ENCODE data around the gene LRRC8C. TPM values are rescaled to one million over a fixed set of nuclear protein-coding genes. Genes with fewer than 3 reads are reported as not detected.

LRRC8C gene
- total and polyA plus RNA-seq, 2 experiments from 2014 or later: 0.89 to 3.9 TPM

DNA sequence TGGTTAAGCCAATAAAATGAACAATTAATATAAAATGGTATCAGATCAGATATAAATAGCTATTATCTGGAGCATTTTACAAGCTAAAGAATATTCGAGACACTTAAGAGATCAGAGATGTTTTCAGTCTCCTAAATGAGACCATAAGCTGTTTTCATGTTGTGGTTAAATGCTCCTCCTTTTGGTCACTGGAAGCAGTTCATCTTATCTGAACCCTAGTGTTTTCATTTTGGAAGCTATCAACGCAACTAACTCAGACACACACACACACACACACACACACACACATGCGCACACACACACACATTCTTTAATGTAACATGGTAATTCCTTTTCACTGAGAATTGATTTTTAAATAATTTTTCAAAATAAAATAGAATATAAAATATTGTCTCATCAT lies 10.0 kb upstream of the LRRC8C start:
- ATAC-seq: no peak
- H3F3A ChIP-seq (replicated peaks; ENCODE audit: low read depth): no peaks in the 10 kb centered on the region
- H3K9me2 ChIP-seq (ENCODE audit: insufficient read depth): no peaks in the 10 kb centered on the region

DNA sequence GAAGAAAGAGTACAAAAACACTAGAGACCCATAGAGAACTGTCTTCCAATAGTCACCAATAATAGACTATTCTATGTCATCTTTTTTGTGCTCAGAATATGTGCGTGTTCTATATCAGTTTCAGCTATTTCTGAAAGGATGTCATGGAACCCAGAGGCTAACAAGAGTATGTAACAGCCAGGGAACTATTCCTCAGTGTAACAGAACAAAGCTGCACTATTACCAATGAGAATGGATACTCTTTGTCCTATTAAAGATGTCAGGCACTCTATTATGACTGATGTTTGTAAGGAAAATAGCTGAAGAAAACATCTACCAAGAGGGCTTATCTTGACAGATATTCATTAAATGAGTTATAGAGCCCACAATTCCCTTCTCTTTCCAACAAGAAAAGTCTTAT lies 8.6 kb upstream of the LRRC8C start:
- H3K4me1 Mint-ChIP-seq: no peaks in the 10 kb centered on the region
- H4K20me1 ChIP-seq (replicated peaks; ENCODE audit: insufficient read depth): no peaks in the 10 kb centered on the region; the same call in 1 of the 2 replicates
- H3K79me2 ChIP-seq (replicated peaks; ENCODE audit: insufficient read depth): no peaks in the 10 kb centered on the region
- no peak overlapping the region for H3K27ac ChIP-seq (ENCODE audit: low read depth)
- H3K36me3 Mint-ChIP-seq (ENCODE audit: low read depth): no peaks in the 10 kb centered on the region
- no peaks in the 10 kb centered on the region for H3K4me1 ChIP-seq (ENCODE audit: insufficient read depth)
- H3K4me3 Mint-ChIP-seq: no peak overlapping the region
- no peaks in the 10 kb centered on the region for H3K27me3 ChIP-seq (ENCODE audit: insufficient read depth)
- no peaks in the 10 kb centered on the region for H3K9me3 Mint-ChIP-seq
- ATAC-seq (no peak), DNase-seq (ENCODE audit: low spot score) (no peak)
- H3K36me3 ChIP-seq (ENCODE audit: insufficient read depth): no peaks in the 10 kb centered on the region
- no peaks in the 10 kb centered on the region for H3K9me2 ChIP-seq (ENCODE audit: insufficient read depth)
- no peak overlapping the region for H3K4me2 ChIP-seq
- H3F3A ChIP-seq (replicated peaks; ENCODE audit: low read depth): no peaks in the 10 kb centered on the region
- no peak overlapping the region for H3K4me3 ChIP-seq
- H2AFZ ChIP-seq: no peak overlapping the region
- no peaks in the 10 kb centered on the region for H3K27me3 Mint-ChIP-seq (ENCODE audit: insufficient read depth, low read depth, poor library complexity)
- H3K27ac Mint-ChIP-seq: no peak overlapping the region
- TF ChIP-seq, protein P1, sequence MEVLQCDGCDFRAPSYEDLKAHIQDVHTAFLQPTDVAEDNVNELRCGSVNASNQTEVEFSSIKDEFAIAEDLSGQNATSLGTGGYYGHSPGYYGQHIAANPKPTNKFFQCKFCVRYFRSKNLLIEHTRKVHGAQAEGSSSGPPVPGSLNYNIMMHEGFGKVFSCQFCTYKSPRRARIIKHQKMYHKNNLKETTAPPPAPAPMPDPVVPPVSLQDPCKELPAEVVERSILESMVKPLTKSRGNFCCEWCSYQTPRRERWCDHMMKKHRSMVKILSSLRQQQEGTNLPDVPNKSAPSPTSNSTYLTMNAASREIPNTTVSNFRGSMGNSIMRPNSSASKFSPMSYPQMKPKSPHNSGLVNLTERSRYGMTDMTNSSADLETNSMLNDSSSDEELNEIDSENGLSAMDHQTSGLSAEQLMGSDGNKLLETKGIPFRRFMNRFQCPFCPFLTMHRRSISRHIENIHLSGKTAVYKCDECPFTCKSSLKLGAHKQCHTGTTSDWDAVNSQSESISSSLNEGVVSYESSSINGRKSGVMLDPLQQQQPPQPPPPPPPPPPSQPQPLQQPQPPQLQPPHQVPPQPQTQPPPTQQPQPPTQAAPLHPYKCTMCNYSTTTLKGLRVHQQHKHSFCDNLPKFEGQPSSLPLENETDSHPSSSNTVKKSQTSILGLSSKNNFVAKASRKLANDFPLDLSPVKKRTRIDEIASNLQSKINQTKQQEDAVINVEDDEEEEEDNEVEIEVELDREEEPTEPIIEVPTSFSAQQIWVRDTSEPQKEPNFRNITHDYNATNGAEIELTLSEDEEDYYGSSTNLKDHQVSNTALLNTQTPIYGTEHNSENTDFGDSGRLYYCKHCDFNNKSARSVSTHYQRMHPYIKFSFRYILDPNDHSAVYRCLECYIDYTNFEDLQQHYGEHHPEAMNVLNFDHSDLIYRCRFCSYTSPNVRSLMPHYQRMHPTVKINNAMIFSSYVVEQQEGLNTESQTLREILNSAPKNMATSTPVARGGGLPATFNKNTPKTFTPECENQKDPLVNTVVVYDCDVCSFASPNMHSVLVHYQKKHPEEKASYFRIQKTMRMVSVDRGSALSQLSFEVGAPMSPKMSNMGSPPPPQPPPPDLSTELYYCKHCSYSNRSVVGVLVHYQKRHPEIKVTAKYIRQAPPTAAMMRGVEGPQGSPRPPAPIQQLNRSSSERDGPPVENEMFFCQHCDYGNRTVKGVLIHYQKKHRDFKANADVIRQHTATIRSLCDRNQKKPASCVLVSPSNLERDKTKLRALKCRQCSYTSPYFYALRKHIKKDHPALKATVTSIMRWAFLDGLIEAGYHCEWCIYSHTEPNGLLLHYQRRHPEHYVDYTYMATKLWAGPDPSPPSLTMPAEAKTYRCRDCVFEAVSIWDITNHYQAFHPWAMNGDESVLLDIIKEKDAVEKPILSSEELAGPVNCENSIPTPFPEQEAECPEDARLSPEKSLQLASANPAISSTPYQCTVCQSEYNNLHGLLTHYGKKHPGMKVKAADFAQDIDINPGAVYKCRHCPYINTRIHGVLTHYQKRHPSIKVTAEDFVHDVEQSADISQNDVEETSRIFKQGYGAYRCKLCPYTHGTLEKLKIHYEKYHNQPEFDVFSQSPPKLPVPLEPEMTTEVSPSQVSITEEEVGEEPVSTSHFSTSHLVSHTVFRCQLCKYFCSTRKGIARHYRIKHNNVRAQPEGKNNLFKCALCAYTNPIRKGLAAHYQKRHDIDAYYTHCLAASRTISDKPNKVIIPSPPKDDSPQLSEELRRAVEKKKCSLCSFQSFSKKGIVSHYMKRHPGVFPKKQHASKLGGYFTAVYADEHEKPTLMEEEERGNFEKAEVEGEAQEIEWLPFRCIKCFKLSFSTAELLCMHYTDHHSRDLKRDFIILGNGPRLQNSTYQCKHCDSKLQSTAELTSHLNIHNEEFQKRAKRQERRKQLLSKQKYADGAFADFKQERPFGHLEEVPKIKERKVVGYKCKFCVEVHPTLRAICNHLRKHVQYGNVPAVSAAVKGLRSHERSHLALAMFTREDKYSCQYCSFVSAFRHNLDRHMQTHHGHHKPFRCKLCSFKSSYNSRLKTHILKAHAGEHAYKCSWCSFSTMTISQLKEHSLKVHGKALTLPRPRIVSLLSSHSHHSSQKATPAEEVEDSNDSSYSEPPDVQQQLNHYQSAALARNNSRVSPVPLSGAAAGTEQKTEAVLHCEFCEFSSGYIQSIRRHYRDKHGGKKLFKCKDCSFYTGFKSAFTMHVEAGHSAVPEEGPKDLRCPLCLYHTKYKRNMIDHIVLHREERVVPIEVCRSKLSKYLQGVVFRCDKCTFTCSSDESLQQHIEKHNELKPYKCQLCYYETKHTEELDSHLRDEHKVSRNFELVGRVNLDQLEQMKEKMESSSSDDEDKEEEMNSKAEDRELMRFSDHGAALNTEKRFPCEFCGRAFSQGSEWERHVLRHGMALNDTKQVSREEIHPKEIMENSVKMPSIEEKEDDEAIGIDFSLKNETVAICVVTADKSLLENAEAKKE (CRISPR knock-in tag; IDR thresholded peaks at IDR 0.05): no peak

More for the DNA sequence above, 10.0 kb upstream of the LRRC8C start:
- H3K36me3 Mint-ChIP-seq (ENCODE audit: low read depth): peaks cover 5% of the 10 kb centered on the region; the same call in 2 of the 3 replicates
- no peak overlapping the region for H3K4me3 Mint-ChIP-seq
- DNase-seq (ENCODE audit: low spot score): no peak
- H3K4me1 Mint-ChIP-seq: no peaks in the 10 kb centered on the region
- no peaks in the 10 kb centered on the region; the same call in 1 of the 2 replicates for H4K20me1 ChIP-seq (replicated peaks; ENCODE audit: insufficient read depth)
- no peak overlapping the region for H3K4me2 ChIP-seq
- H3K9me3 Mint-ChIP-seq: peaks cover 4% of the 10 kb centered on the region
- no peaks in the 10 kb centered on the region for H3K27me3 Mint-ChIP-seq (ENCODE audit: insufficient read depth, low read depth, poor library complexity)
- H3K36me3 ChIP-seq (ENCODE audit: insufficient read depth): no peaks in the 10 kb centered on the region
- no peaks in the 10 kb centered on the region for H3K79me2 ChIP-seq (replicated peaks; ENCODE audit: insufficient read depth)
- no peak overlapping the region for H2AFZ ChIP-seq
- no peaks in the 10 kb centered on the region for H3K27me3 ChIP-seq (ENCODE audit: insufficient read depth)
- no peaks in the 10 kb centered on the region for H3K4me1 ChIP-seq (ENCODE audit: insufficient read depth)
- H3K27ac ChIP-seq (ENCODE audit: low read depth): no peak overlapping the region
- no peak for TF ChIP-seq ZNF114 (CRISPR knock-in tag; IDR thresholded peaks at IDR 0.05)
- TF ChIP-seq, protein P2, sequence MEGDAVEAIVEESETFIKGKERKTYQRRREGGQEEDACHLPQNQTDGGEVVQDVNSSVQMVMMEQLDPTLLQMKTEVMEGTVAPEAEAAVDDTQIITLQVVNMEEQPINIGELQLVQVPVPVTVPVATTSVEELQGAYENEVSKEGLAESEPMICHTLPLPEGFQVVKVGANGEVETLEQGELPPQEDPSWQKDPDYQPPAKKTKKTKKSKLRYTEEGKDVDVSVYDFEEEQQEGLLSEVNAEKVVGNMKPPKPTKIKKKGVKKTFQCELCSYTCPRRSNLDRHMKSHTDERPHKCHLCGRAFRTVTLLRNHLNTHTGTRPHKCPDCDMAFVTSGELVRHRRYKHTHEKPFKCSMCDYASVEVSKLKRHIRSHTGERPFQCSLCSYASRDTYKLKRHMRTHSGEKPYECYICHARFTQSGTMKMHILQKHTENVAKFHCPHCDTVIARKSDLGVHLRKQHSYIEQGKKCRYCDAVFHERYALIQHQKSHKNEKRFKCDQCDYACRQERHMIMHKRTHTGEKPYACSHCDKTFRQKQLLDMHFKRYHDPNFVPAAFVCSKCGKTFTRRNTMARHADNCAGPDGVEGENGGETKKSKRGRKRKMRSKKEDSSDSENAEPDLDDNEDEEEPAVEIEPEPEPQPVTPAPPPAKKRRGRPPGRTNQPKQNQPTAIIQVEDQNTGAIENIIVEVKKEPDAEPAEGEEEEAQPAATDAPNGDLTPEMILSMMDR (conservative IDR thresholded peaks at IDR 0.05; ENCODE audit: low read depth in 2 of 2): peak in 1 of 2 experiments; percentile 53; a peak in 3 of 4 replicates
- no peak overlapping the region for H3K4me3 ChIP-seq
- no peak overlapping the region for H3K27ac Mint-ChIP-seq

Measured in GM23338 (cell line).